T-helper 1 cell treated with Interleukin-12 subunit alpha and Interleukin-12 subunit beta and Interleukin-4 antibody, amounts not matched to agents 30 μg/mL and 1 μg/mL, for 36 hours (primary cell): ENCODE results near the gene KIF5C.

ENCODE experiments used
- H3K27ac Mint-ChIP-seq: one replicate; pipeline ENCODE4 v1.8.0; 2021; ENCODE audit warnings: mild to moderate bottlenecking, mixed read lengths
- H3K27me3 Mint-ChIP-seq: one replicate; pipeline ENCODE4 v1.8.0; 2021; ENCODE audit warnings: low read depth, mixed read lengths
- H3K36me3 Mint-ChIP-seq: one replicate; pipeline ENCODE4 v1.8.0; 2021; ENCODE audit warnings: low read depth, mixed read lengths
- H3K4me1 Mint-ChIP-seq: one replicate; pipeline ENCODE4 v1.8.0; 2021; ENCODE audit warnings: low read depth, mixed read lengths
- H3K4me3 Mint-ChIP-seq: one replicate; pipeline ENCODE4 v1.8.0; 2021; ENCODE audit warnings: mild to moderate bottlenecking, moderate library complexity, mixed read lengths
- H3K9me3 Mint-ChIP-seq: one replicate; pipeline ENCODE4 v1.8.0; 2021; ENCODE audit warnings: mixed read lengths

KIF5C gene

DNA sequence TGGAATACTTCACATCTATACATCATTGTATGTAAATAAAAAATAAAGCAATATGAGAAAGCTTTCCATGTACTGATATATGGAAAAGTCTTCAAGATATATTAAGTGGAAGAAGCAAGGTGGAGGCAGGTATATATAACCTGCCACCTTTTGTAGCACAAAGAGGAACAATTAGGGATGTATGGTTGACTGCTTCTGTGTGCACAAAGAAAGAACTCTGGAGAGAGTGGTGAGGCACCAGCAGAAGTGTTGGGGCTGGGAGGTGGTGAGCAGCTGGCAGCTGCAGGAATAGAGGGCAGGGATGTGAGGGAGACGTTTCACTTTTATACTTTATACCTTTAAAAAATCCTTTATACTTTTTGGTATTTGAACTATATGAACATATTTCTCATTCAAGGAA lies 26.1 kb downstream of the KIF5C start:
- Mint-ChIP-seq H3K4me3 (no peak overlapping the region), H3K36me3 (peaks cover 2% of the 10 kb centered on the region), H3K9me3 (no peaks in the 10 kb centered on the region), H3K4me1 (no peaks in the 10 kb centered on the region), H3K27me3 (no peaks in the 10 kb centered on the region), H3K27ac (no peak overlapping the region)

DNA sequence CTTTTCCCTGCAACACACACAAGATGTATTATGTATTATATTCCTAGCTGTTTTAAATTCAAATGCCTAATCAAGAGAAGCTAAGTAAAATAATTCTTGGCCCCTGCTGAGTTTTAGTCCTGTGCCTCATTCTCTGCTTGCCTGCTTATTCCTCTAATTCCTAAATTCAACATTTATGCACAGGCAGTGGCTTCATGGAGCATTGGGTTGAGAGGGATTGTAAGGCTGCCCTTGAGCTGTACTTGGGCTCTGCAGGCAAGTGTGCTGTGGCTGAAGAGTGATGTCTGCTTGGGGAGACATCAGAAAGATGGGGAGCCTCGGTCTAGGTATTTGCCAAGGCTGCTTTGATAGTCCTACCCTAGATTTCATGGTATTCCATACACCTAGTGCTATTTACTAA lies 27.8 kb downstream of the KIF5C start:
- Mint-ChIP-seq H3K36me3 (peaks cover 2% of the 10 kb centered on the region), H3K4me3 (no peak overlapping the region), H3K9me3 (no peaks in the 10 kb centered on the region), H3K4me1 (no peaks in the 10 kb centered on the region), H3K27me3 (no peaks in the 10 kb centered on the region), H3K27ac (no peak overlapping the region)

DNA sequence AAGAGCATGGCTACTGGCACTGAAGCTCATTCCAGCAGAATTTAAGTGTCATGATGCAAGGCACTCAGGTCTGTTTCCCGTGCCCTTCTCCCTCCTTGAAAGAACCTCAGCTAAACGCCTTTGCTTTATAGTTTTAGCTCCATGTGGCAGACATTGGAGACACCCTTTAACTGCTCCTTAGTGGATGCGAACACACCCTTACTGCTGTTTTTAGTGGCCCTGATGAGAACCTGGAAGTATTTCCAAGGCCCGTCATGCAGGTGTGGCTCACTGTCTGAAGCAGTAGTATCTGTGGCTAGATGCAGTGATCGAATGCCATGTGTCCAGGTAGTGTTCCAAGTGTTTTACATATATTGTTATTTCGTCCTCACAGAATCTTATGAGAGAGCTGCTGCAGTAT lies 28.3 kb downstream of the KIF5C start:
- Mint-ChIP-seq H3K4me3 (no peak overlapping the region), H3K36me3 (peaks cover 2% of the 10 kb centered on the region), H3K4me1 (no peaks in the 10 kb centered on the region), H3K9me3 (no peaks in the 10 kb centered on the region), H3K27ac (no peak overlapping the region), H3K27me3 (no peaks in the 10 kb centered on the region)

DNA sequence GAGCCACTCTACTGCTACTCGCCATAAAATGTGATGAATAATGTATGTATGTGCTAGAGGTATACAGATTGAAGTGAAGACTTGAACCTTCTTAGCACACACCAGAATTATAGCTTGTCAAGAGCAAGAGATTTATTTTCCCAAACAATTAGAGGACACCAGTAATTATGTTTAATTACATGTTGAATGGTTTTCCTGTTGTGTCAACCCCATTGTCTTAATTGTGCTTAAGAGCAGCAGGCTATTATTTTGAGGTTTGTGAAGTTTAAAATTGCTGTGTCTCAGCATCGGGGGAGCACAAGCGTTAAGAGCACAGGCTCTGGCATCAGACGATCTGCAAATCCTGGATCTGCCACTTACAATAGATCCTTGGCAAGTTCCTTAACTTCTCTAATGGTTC lies 29.0 kb downstream of the KIF5C start:
- no peak overlapping the region for H3K27ac Mint-ChIP-seq
- peaks cover 2% of the 10 kb centered on the region for H3K36me3 Mint-ChIP-seq
- no peaks in the 10 kb centered on the region for H3K4me1 Mint-ChIP-seq
- no peaks in the 10 kb centered on the region for H3K27me3 Mint-ChIP-seq
- no peak overlapping the region for H3K4me3 Mint-ChIP-seq
- no peaks in the 10 kb centered on the region for H3K9me3 Mint-ChIP-seq

DNA sequence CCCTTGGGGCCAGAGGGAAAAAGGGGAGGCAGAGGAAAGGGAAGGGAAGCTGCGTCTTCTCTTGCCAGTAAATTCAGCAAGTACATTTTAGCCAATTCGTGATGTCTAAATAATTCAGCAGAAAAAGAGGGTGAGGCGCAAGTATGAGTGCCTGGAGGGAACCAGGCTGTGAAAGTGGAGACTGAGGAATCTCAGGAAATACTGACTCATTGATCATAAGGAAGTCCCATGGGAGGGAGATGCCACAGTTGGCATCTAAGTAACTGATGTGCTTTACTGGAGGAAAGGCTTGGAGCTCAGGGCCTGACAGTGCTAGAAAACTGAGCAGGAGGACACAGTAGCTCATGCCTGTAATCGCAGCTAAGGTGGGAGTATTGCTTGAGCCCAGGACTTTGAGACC lies 31.1 kb downstream of the KIF5C start:
- no peak overlapping the region for H3K27ac Mint-ChIP-seq
- H3K4me1 Mint-ChIP-seq, result peaks cover 4% of the 10 kb centered on the region
- H3K36me3 Mint-ChIP-seq, result peaks cover 3% of the 10 kb centered on the region
- H3K9me3 Mint-ChIP-seq, result no peaks in the 10 kb centered on the region
- no peak overlapping the region for H3K4me3 Mint-ChIP-seq
- no peaks in the 10 kb centered on the region for H3K27me3 Mint-ChIP-seq

- no peaks in the 10 kb centered on the region for H3K27me3 Mint-ChIP-seq
- H3K4me3 Mint-ChIP-seq, result no peak overlapping the region
- H3K27ac Mint-ChIP-seq, result no peak overlapping the region
- no peaks in the 10 kb centered on the region for H3K9me3 Mint-ChIP-seq
- peaks cover 5% of the 10 kb centered on the region for H3K36me3 Mint-ChIP-seq
- peaks cover 4% of the 10 kb centered on the region for H3K4me1 Mint-ChIP-seq
Observed at GRCh38 chr2:148907085-148907785, 32.2 kb downstream of the KIF5C start.

DNA sequence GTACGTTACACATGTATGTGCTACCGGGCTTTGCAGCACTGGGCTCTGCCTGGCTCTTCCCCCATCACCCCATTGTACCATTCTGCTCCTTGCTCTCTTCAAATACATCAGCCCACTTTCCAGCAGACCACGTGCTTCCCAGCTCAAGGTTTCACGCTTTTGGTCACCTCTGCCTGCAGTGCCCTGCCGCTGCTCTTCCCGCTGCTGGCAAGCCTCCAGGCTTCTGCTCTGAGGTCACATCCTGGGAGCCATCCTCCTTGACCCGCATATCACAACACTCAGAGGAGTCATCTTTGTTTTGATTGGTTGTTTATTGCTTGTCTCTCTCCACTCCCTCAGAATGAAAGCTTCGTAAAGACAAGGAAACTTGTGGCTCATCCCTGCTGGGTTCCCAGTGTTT lies 34.1 kb downstream of the KIF5C start:
- Mint-ChIP-seq H3K36me3 (peaks cover 5% of the 10 kb centered on the region), H3K27me3 (no peaks in the 10 kb centered on the region), H3K27ac (no peak overlapping the region), H3K4me1 (peaks cover 4% of the 10 kb centered on the region), H3K4me3 (no peak overlapping the region), H3K9me3 (no peaks in the 10 kb centered on the region)

DNA sequence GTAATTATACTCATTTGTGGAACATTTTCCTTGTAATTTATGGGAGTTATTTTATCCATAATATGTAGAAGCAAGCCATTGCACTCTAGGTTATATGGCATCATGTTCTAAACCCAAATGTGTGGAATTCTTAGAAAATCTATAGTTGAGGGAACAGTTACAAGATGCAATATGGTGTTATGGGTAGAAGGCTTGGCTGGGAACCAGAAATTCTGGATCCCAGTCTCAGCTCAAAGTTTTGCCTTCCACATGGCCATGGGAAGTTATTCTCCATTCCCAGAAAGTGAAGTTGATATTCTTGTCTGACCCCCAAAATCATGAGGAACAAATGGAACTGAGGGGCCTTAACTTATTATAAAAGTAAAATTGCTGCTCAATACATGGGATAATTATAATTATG lies 38.0 kb downstream of the KIF5C start:
- Mint-ChIP-seq H3K4me1 (peaks cover 6% of the 10 kb centered on the region), H3K9me3 (no peaks in the 10 kb centered on the region), H3K36me3 (peaks cover 8% of the 10 kb centered on the region), H3K27ac (no peak overlapping the region), H3K27me3 (no peaks in the 10 kb centered on the region), H3K4me3 (no peak overlapping the region)

DNA sequence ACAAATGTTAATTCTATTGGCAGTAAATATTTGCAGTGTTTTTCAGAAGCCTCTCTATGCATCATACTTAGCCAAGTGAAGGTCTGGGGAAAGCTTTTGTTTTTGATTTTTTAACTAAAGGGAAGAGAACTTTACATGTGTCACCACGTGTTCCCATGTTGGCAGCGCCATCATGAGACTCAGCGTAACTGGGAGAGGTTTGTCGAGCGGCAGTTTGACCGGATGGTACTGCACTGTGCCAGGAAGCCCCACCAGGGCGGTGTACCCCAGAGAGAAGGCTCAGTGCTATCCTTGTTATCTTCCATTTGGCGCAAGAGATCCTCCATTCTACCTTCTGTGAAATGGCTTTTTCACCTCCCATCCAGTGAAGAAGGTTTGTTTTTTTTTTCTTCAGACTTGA lies 38.5 kb downstream of the KIF5C start:
- Mint-ChIP-seq H3K36me3 (peaks cover 11% of the 10 kb centered on the region), H3K9me3 (peaks cover 4% of the 10 kb centered on the region), H3K4me3 (no peak overlapping the region), H3K27me3 (no peaks in the 10 kb centered on the region), H3K4me1 (peaks cover 6% of the 10 kb centered on the region), H3K27ac (no peak overlapping the region)

DNA sequence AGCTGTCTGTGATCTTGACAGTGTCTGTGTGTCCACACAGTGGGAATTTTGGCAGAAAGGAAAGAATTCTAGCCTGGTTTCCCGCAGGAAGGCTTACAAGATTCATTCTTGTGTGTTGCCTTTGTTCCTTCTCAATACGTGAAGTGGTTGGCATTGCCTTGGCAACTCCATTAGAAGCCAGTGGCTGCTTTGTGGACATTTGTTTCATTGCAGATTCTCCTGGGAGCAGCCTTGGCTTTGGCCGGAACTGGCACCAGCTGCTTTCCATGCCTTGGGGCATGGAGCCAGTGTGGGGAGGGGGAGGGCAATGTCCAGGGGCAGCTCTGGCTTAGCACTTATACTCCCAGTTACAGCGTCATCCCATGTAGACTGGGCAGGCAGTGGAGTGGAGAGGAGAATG lies 39.4 kb downstream of the KIF5C start:
- Mint-ChIP-seq H3K27ac (no peak overlapping the region), H3K36me3 (peaks cover 17% of the 10 kb centered on the region), H3K27me3 (no peaks in the 10 kb centered on the region), H3K4me3 (no peak overlapping the region), H3K9me3 (peaks cover 10% of the 10 kb centered on the region), H3K4me1 (peaks cover 2% of the 10 kb centered on the region)

DNA sequence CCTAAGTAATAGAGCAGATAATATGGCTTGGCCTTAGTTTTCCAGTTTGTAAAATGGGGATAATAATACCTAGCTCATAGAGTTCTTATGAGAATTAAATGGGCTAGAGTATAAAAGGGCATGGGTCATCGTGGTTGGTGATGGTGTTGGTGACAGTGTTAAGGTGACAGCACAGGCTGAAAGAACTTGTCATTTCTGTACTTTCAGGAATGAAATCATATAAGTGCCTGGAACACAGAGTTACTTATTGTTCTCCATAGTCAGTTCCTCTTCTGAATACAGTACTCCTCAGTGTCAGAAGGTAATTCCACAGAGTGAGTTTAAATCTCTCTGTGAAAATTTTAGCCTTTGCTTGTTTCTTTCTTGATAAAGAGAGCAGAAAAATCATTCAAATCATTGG lies 42.4 kb downstream of the KIF5C start:
- Mint-ChIP-seq H3K4me3 (no peak overlapping the region), H3K36me3 (peaks cover 15% of the 10 kb centered on the region), H3K27me3 (no peaks in the 10 kb centered on the region), H3K4me1 (peaks cover 2% of the 10 kb centered on the region), H3K9me3 (peaks cover 10% of the 10 kb centered on the region), H3K27ac (no peak overlapping the region)

GRCh38 chr2:148918554-148918953 lies 43.5 kb downstream of the KIF5C start:
- H3K4me1 Mint-ChIP-seq, result peaks cover 2% of the 10 kb centered on the region
- H3K27me3 Mint-ChIP-seq, result no peaks in the 10 kb centered on the region
- H3K9me3 Mint-ChIP-seq, result peaks cover 10% of the 10 kb centered on the region
- no peak overlapping the region for H3K4me3 Mint-ChIP-seq
- no peak overlapping the region for H3K27ac Mint-ChIP-seq
- peaks cover 13% of the 10 kb centered on the region for H3K36me3 Mint-ChIP-seq

- H3K27ac Mint-ChIP-seq, result no peak overlapping the region
- H3K9me3 Mint-ChIP-seq, result peaks cover 10% of the 10 kb centered on the region
- H3K4me1 Mint-ChIP-seq, result peaks cover 6% of the 10 kb centered on the region
- H3K4me3 Mint-ChIP-seq, result no peak overlapping the region
- H3K27me3 Mint-ChIP-seq, result no peaks in the 10 kb centered on the region
- peaks cover 15% of the 10 kb centered on the region for H3K36me3 Mint-ChIP-seq
Observed at GRCh38 chr2:148920559-148920958, 45.5 kb downstream of the KIF5C start.

- H3K4me3 Mint-ChIP-seq, result no peak overlapping the region
- H3K27me3 Mint-ChIP-seq, result no peaks in the 10 kb centered on the region
- H3K27ac Mint-ChIP-seq, result no peak overlapping the region
- H3K9me3 Mint-ChIP-seq, result peaks cover 10% of the 10 kb centered on the region
- H3K36me3 Mint-ChIP-seq, result peaks cover 16% of the 10 kb centered on the region
- peaks cover 17% of the 10 kb centered on the region for H3K4me1 Mint-ChIP-seq
Observed at GRCh38 chr2:148922062-148922461, 47.0 kb downstream of the KIF5C start.

DNA sequence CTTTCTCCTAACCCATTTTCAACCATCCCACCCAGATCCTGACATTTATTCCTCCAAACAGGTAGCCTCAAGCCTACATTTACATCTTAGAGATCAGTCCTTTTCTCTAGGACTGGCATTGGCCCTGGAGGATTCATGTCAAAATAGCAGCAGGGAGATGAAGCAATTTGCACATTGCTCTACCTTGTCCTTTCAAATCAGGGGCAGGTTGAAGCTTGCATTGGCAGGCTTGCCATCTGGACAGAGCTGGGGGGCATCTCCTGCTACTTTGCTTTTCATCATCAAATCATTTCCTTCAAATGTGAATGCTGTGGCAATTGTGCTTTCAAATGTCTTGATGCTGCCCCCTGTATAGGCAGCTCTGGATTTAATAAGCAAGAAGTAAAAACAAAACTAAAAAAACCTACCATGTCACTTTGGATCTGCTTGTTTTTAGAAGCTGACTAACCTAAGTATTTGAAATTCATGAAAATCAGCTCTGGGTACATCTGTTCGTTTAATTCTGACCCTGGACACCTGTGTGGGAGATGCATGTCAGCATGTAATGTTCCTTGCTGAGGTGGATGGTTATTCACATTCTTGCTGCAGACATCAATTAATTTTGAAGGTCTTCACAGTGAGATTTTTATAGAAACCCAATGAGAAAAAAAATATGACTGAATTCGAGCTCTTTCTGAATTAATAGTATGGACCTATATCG lies 47.9 kb downstream of the KIF5C start:
- Mint-ChIP-seq H3K27me3 (no peaks in the 10 kb centered on the region), H3K4me1 (peaks cover 23% of the 10 kb centered on the region), H3K9me3 (peaks cover 10% of the 10 kb centered on the region), H3K4me3 (no peak overlapping the region), H3K27ac (no peak overlapping the region), H3K36me3 (peaks cover 16% of the 10 kb centered on the region)
